ENCODE results near the gene DRD2.

Gene DRD2

DNA sequence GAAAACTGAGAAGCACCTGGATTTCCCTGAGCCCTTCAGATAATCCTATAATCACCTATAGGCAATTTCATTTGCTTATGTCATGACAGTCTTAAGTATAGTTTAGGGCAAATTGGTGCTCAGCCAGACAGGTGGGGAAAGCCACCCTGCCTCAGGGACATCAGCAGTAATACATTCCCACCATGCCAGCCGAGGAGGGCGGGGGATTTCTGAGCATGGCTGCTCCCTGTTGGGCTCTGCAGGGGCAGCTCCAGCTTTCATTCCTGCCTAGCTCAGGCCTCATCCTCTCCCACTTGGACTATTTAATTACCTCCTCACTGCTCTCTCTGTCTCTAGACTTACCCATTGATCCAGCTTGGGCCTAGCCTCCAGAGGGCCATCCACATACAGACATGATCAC lies 9.0 kb upstream of the DRD2 start:
- no peak for DNase-seq (ENCODE audit: low spot score)

DNA sequence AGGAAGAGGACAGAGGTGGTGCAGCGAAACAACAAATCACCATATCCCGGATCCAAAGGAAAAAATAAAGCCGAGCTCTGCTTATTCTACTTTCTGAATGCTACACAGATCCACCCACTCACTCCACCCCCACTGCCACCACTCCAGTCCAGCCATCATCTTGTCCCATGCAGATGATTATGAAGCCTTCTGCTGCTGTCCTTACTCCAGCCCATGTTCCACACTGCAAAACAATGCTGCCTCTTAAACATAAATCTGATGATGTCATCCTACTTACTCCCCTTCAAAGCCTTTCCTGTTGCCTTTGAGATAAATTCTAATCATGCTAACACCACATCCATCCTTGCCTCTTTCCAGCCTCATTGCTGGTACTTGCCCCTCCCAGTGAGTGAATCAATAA lies 6.5 kb upstream of the DRD2 start:
- no peak for DNase-seq (ENCODE audit: low spot score)

DNA sequence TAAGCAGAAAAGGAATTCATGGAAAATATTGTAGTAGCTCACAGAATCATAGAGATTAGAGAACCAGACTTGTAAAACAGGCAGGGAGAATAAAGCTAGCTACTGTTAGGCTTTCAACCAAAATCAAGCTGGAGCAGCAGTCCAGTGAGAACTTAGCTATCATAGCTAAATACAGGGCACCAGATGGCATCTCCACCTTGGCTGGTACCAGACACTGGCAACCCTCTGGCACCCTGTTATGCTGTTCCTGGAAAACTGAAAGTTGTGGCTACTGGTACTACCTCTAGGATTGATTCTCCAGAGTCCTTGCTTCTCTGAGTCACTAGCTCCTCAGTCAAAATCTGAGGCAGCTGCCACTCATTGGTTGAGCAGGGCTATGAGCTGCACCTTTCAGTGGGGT lies 6.0 kb upstream of the DRD2 start:
- DNase-seq (ENCODE audit: low spot score) = no peak

DNA sequence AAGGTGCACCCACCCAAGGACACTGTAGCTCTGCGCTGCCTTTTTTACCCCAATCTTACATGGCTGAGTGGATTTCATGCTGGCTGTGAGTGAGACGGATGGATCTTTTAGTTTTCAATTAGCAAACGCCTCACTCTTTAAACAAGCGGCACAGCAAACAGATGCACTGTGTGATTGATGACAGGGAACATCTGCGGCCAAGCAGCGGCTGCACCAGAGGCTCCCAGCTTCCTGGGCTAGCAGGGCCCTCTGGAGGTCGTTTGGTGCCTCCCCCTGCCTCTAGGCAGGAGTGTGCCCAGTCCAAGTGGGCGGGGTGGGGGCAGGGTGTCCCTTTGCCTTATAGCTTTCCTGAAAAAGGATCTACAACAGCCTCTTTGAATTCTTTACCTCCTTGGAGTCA lies 2.1 kb upstream of the DRD2 start:
- no peak for DNase-seq (ENCODE audit: low spot score)

DNA sequence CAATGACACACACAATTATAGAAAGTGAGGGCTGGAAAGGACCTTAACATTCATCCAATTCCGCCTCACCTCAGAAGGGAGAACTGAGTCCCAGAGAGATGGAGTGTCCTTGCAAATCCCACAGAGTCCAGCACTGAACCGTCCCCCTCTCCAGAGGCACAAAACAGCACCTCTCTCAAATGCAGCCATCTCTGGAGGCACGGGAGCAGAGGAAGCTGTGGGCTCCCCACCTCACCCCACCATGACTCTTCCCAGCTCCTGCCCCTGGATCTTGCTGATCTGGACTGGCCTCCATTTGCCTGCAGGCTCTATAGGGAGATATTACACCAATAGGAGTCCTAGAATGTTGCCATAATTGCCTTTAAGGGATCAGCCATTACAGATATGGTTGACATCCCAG lies 1.4 kb upstream of the DRD2 start:
- DNase-seq (ENCODE audit: low spot score) = no peak

DNA sequence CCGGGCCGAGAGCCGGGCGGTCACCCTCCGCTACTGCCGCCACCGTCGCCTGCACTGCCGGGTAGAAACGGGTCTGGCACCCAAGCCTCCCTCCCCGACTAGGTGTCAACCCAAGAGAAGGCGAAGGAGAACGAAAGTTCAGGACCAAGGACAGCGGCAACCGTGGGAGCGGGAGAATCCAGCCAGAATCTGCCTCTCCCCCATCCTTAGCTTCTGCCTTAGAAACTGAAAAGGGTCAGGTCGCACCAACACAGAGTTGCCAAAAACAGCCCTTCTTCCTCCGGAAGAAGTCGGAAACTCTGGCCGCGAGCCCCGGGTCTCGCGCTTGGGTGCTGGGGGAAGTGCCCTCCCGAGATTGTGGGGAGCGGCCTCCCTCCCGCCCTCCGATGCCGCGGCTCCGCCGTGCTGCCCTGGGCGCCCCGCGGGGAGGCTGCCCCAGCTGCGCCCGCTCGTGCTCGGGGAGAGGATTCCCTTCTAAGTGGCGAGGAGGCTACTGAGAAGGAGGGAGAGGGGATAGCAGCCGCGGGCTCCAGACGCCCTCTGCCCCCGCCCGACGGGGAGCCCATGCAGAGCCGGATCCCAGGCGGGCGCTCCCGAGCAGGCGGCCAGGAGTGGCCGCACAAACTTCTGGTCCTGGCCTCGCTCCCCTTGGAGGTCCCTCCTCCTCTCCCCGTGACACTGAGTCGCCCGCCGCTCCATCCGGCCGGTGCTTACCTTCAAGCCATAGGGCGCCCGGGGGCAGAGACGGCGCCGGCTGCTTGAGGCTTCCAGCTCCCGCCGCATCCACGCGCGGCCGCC lies 637 bp downstream of the DRD2 start:
- peak; percentile 76 for DNase-seq (ENCODE audit: low spot score)

DNA sequence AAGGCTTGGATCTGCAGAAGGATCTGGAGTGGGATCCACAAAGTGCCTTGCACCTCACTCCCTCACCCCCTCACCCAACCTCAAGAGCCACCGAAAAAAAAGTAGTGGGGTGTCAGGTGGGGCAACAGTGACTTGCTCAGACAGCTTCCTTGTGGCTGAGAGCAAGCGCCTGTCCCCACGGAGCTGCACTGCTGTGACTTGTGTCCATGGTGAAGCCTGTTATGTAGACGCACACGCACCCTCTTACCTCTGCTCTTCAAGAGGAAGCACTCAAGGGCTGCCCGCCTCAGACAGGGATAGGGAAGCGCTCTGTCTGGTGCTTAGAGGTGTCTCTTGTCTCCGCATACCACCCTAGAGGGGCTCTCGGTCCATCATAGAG lies 1.2 kb downstream of the DRD2 start:
- DNase-seq (ENCODE audit: low spot score) = no peak

DNA sequence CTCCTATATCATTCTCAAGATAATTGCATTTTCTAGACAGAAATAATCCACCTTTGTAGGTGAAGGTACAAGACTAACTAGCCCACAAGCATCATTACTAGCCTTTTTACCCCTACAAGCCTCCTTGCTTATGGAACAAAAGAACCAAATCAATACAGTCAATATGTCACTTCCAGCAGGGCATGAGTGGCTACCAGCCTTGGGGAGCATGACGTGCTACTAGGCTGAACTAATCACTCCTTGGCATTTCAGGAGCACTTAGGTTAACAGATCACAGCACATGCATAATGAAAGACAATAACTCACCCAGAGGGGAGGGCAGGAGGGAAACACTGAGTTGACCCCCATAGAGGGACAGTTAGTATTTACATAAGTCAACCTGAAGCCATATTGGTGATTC lies 2.7 kb downstream of the DRD2 start:
- DNase-seq (ENCODE audit: low spot score) = no peak

DNA sequence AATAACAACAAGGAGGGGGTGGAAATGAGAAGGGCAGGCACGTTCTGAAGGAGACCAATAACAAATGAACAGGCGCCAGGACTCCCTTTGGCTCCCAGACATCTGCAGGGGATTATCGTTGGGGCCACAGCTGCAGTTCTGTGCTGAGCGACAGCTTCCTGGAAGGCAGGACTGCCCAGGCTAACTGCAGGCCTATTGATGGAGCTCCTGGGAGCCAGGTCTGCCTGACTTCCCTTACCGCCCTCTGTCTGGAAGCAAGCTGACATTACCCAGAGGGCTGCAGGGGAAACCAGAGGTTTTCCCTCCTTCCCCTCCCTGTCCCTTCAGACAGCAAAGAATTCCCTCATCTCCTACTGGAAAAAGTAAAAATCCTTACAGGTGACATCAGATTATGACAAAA lies 5.0 kb downstream of the DRD2 start:
- DNase-seq (ENCODE audit: low spot score) = no peak

DNA sequence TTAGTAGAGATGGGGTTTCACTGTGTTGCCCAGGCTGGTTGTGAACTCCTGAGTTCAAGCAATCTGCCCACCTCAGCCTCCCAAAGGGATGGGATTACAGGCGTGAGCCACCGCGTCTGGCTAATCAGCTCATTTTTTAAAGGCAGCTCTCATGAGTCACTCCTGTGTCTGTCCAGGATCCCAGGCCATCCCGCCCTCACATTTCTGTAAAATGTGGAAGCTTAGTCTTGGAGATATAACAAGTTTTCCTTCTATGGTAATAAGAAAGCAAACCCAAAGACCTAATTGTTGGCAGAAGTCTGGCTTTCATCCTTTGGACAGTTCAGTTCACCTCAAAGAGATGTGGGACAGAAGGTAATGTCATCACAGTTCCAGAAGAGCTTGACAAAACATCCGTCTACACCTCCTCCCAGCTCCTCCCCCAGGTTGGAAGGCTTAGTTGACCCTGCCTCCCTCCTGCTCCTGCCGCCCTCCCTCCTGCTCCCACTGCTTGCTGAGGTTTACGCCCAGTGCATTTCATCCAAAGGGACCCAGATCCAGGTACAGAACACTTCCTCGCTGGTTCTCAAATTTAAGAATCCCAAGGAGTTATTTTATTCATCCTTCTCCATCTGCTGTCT lies 6.4 kb downstream of the DRD2 start:
- no peak for DNase-seq (ENCODE audit: low spot score)

DNA sequence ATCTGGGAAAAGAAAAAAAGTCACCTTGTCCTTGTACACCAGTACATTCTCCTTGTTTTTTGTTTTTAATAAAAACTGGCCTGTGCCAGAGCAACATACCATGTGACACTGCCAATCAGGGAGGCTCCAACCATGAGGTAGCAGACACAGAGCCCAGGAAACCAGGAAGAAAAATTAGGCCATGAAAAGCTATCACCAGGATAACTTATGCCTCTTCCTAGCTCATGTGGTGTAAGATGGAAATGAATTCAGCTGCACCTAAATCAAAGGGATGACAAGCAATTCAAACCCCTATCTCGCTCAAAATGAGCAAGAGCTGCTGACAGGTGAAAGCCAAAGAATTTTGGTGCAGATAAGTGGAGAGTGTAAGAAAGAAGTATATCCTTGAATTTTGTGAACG lies 7.7 kb downstream of the DRD2 start:
- DNase-seq (ENCODE audit: low spot score) = no peak

DNA sequence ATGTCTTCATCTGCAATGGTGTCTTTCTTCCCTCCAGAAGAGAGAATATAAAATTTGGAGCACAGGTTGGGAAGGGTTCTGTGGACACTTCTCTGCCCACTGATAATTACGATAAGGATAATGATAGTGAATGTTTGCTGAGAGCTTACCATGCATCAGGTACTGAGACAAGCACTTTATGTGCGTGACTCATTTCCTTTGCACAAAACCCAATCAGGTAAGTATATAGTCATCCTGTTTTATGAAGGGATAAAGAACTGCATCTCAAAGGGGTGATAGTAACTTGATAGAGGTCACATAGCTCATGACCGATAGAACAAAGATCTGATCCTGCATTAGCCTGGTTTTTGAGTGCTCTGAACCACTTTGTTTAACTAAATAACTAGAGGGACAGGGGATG lies 9.4 kb downstream of the DRD2 start:
- peak; percentile 18 for DNase-seq (ENCODE audit: low spot score)

DNA sequence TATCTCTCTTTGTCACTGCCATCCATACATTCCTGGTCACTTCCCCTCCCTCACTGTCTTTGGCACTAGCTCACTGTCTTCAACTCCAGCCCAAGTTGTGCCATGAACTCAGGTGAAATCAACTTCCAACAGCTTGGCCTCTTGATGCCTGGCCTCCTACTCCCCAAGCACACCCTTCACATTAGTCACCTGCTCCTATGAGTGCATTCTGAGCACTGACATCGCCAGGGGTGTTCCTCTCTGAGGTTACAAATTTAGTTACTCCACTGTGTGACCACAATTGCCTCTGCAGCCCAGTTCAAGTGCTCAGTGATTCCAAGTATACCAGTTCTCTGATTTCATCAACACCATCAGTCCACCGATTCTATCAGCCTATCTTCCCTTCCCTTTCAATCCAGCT lies 10.8 kb downstream of the DRD2 start:
- no peak for DNase-seq (ENCODE audit: low spot score)

DNA sequence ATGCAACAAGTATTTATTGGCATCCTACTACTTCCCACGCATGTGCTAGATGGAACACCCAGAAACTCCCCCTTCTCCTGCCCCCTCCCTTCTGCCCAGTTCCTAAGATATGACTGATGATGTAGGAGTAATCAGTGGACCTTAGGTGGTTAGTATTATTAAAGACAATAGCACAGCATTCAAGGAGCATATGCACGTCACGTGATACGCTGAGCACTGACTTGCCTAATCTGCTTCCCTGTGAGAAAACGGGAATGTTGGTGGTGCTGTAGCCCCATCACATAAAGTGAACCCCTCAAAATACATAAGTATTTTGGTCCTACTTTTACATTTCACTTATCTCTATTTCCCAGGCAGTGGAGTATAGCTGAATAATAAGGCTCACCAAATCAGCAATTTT lies 12.4 kb downstream of the DRD2 start:
- no peak for DNase-seq (ENCODE audit: low spot score)

DNA sequence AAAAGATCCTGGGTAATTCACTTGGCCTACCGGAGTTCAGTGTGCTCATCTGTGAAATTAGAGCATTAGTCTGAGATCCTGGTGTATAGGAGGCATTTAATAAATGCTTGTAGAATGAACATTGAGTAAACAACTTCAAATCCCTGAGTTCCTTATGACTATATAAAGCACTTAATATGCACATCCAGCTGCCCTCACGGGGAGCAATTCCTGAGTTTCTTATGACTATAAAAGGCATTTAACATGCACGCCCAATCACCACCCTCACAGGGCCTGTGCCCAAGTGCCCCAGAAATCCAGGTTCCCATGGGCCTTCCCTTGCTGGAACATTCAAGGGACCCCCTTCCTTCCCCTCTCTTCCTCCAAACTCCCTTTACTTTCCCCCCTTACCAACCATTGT lies 13.6 kb downstream of the DRD2 start:
- DNase-seq (ENCODE audit: low spot score) = no peak

DNA sequence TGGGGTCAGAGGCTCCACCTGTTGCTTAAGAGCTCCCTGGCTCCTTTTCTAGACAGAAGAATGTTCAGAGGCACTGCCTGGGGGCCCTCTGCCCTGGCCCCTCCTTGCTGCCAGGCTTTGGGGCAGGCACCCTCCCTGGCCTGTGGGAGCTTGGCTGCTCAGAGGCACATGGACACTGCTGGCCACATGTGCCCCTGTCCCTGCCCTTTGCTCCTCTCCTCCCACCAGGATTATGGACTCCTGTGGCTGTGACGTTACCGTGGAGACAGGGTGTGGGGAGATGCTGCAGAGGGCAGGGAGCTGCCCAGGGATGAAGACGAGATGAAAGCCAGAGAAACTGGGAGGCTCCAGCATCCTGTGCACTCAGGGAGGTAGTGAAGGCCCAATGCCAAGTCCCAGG lies 14.7 kb downstream of the DRD2 start:
- no peak for DNase-seq (ENCODE audit: low spot score)

DNA sequence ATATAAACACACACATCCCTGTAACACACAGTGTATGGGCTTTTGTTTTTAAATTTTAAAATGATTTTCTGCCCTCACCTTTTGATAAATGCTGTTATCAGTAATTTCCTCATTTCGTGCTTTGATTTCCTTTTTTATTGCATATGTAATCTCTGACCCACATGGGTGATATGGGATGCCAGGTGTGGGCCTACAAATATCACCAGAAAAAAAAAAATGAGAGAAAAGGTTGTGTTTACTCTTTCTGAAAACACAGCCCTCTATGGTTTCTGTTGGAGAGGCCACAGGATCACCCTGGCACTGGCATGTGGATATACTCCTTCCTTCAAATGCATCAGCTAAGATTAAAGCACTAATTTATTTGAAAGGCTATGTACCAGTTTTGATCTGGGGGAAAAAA lies 17.0 kb downstream of the DRD2 start:
- no peak for DNase-seq (ENCODE audit: low spot score)

DNA sequence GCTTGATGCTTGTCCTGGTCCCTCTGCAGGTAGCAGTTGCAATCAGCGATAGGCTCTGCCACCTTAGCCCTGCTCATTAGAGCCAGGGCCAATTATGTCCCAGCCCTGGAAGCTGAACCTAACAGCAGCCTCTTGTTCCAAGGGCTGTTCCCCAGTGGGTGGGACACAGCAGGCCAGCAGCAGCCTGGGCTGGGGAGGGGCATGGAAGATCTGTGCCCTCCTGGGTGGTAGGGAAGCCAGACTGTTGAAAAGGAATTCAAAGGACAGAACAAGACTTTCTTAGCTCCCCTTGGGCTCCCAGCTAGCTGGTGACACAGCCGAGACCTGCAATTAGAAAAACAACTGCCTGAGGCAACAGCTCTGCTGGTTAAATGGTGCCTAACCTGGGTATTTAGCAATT lies 17.4 kb downstream of the DRD2 start:
- no peak for DNase-seq (ENCODE audit: low spot score)

DNA sequence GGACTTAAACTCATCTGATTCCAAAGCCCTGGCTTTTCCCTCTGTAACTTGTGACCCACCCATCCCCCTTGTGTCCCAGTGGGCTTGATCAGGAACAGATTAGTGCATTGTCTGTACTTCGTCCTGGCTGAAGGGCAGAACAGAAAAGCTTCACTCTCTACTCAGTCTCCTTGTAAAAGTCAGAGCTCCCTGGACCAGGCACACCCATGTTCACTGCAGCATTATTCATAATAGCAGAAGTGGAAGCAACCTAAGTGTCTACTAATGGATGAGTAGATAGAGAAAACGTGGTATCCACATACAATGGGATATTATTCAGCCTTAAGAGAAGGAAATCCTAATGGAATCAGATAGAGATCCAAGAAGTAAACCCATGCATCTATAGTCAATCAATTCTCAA lies 20.7 kb downstream of the DRD2 start:
- DNase-seq (ENCODE audit: low spot score) = no peak

DNA sequence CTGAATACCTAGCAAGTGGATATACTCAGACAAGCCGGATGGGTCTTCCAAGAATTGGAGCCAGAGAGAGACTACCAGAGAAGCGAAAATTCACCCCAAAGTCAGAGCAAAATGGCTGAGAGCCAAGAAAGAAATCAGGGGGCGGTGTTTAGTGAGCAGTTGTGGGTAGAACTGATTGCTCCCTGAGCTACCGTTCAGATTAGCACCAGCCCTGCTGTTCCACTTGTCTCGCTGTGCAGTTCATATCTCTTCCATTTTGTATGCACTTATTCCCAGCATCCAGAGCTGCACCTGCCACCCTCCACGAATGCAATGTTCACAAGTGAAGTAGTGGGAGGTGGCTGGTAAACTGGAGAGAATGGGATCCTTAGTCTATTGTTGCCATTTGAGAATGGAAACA lies 25.5 kb downstream of the DRD2 start:
- DNase-seq (ENCODE audit: low spot score) = no peak

DNA sequence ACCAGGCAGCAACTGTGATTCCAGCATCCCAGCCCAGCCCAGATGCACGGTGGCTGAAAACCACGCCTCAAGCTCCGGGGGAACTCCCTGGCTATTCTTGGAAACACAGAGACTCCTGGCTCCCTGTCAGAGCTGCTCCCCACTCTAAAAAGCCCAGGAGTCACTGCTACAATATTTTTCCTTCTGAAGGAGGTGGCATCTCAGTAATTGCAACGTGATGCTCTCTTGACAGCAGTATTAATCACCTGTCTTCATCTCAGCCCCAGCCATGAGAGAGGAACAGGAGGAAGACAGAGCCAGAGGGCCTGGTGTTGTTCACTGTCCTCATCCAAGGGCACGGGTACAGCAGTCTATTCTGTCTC lies 26.9 kb downstream of the DRD2 start:
- no peak for DNase-seq (ENCODE audit: low spot score)

DNA sequence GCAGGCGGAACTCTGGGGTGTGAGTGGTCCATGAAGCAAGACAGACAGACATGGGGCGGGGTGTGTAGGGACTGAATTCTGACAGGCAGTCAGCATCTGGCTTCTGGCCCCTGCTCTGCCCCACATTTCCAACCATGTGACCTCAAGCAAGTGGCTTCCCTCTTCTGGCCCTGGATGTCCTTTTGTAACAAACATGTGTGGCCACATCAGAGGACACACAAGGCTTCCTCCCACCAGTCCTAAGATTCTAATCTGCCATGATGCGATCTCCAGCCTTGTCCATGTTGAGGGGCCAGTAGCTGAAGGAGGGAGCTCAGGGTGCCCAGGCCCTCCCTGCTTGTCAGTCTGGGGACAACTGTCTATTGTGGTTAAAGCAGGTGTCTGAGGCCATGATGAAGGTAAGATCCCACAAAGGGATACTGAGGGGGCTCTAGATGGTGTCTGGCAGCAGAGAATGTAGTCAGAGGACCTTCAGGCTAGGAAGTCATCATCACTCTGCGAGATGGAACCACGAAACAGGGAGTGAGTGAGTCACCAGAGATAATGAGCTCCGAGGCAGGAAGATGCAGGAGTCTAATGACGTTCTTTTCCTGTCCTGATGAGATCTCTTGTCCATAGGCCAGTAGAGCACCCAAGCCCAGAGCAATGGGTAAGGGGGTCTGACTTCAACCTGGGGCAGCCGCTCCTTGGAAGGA lies 27.4 kb downstream of the DRD2 start:
- DNase-seq (ENCODE audit: low spot score) = no peak

DNA sequence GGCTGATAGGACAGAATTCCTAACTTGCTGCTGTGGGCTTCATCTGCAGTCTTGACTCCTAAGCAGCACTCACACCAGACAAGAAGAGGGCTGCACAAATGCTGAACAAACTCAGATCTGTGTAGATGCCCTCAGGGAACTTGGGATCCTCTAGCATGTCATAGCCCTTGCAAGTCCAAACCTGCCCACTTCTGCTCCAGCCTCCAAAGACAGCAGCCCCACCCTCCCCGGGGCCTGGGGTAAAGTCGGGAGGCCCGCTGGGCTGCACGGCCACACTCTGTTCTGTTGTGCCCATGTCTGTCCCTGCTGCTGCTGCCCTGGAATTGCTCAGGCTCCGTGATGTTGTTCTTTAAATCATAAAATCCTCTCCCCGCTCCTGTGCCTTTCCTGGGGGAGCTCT lies 28.3 kb downstream of the DRD2 start:
- DNase-seq (ENCODE audit: low spot score) = no peak

DNA sequence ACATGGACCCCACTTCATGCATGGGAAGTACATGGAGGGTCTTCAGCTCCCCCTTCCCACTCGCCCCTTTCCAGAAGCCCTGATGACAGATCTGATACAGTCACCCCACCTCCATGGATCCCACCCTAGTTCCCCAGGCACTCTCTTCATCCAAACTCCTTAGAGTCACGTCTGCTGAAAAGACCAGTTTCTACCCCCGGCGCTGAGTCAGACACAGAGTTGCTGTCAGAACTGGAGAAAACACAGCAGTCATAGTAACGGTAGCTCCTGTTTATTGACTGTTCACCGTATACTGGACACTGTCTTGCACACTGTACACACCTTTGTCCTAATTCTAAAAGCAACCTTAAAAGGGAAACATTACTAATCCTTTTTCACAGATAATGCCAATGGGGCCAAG lies 29.1 kb downstream of the DRD2 start:
- no peak for DNase-seq (ENCODE audit: low spot score)

Measured in LoVo (cell line).